ENCODE results near the gene PLA2G5. TPM values are rescaled to one million over a fixed set of nuclear protein-coding genes. Genes with fewer than 3 reads are reported as not detected.

PLA2G5 gene
- total RNA-seq, 1 experiment from 2014 or later, result not detected

DNA sequence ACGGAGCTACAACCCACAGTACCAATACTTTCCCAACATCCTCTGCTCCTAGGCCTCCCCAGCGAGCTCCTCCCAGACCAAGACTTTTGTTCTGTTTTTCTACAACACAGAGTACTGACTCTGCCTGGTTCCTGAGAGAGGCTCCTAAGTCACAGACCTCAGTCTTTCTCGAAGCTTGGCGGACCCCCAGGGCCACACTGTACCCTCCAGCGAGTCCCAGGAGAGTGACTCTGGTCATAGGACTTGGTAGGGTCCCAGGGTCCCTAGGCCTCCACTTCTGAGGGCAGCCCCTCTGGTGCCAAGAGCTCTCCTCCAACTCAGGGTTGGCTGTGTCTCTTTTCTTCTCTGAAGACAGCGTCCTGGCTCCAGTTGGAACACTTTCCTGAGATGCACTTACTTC, 20.6 kb downstream of the PLA2G5 start:
- no peaks in the 10 kb centered on the region for H3K36me3 Mint-ChIP-seq (ENCODE audit: insufficient read depth, unreplicated experiment)
- CTCF ChIA-PET, result no interaction called here
- DNase-seq, result no peak
- intact Hi-C loops (cut with micrococcal nuclease; ENCODE audit: unreplicated experiment), result no loop called here
- TF ChIP-seq CTCF (IDR thresholded peaks at IDR 0.05; ENCODE audit: unreplicated experiment), result no peak
- peaks cover 32% of the 10 kb centered on the region for H3K27me3 Mint-ChIP-seq (ENCODE audit: unreplicated experiment)
- BruUV-seq (replicated peaks), result no TSS peak
- H3K9me3 Mint-ChIP-seq (ENCODE audit: low read depth, unreplicated experiment), result no peaks in the 10 kb centered on the region
- H3K4me3 Mint-ChIP-seq (ENCODE audit: low read depth, unreplicated experiment), result no peak overlapping the region
- H3K4me1 Mint-ChIP-seq (ENCODE audit: low read depth, unreplicated experiment), result no peaks in the 10 kb centered on the region
- H3K27ac Mint-ChIP-seq (ENCODE audit: unreplicated experiment), result no peak overlapping the region

DNA sequence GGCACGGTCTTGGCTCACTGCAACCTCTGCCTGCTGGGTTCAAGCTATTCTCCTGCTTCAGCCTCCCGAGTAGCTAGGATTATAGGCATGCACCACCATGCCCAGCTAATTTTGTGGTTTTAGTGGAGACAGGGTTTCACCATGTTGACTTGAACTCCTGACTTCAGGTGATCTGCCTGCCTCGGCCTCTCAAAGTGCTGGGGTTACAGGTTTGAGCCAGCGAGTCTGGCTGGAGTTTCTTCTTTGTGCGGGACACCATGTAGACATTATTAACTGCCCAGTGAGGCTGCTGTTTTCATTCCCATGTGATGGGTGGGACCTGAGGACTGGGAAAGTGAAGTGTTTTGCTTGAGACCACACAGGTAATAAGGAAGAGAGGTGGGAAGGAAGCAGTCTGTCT, 23.3 kb downstream of the PLA2G5 start:
- DNase-seq, result no peak
- BruUV-seq (replicated peaks), result no TSS peak
- intact Hi-C loops (cut with micrococcal nuclease; ENCODE audit: unreplicated experiment), result no loop called here
- Mint-ChIP-seq H3K9me3 (ENCODE audit: low read depth, unreplicated experiment) (no peaks in the 10 kb centered on the region), H3K27ac (ENCODE audit: unreplicated experiment) (no peak overlapping the region), H3K36me3 (ENCODE audit: insufficient read depth, unreplicated experiment) (no peaks in the 10 kb centered on the region), H3K4me1 (ENCODE audit: low read depth, unreplicated experiment) (no peaks in the 10 kb centered on the region), H3K27me3 (ENCODE audit: unreplicated experiment) (peaks cover 32% of the 10 kb centered on the region), H3K4me3 (ENCODE audit: low read depth, unreplicated experiment) (no peak overlapping the region)
- no peak for TF ChIP-seq CTCF (IDR thresholded peaks at IDR 0.05; ENCODE audit: unreplicated experiment)
- CTCF ChIA-PET, result no interaction called here

DNA sequence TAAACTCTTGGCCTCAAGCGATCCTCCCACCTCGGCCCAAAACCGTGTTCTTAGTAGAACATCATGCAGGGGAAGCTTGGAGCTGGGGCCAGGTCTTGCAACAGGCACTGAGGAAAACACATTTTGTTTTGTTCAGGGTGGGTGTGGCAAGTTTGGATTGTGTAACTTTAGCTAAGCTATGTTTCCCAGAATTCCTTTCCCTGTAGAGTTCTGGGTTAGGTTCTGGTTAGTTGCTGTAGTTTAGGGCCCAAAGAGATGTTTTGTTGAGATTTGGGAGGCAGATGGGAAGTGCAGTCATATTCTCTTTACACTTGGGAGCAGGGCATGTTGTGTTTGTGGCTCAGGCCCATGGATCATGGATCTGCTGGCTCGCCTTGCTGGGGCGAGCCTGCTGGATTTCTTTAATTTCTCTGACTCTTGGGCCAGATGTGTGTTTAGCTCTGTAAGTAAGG, 24.0 kb downstream of the PLA2G5 start:
- no peak for DNase-seq
- no peak for TF ChIP-seq CTCF (IDR thresholded peaks at IDR 0.05; ENCODE audit: unreplicated experiment)
- Mint-ChIP-seq H3K27ac (ENCODE audit: unreplicated experiment) (no peak overlapping the region), H3K4me3 (ENCODE audit: low read depth, unreplicated experiment) (no peak overlapping the region), H3K36me3 (ENCODE audit: insufficient read depth, unreplicated experiment) (no peaks in the 10 kb centered on the region), H3K9me3 (ENCODE audit: low read depth, unreplicated experiment) (no peaks in the 10 kb centered on the region), H3K27me3 (ENCODE audit: unreplicated experiment) (peaks cover 32% of the 10 kb centered on the region), H3K4me1 (ENCODE audit: low read depth, unreplicated experiment) (no peaks in the 10 kb centered on the region)
- BruUV-seq (replicated peaks), result no TSS peak
- intact Hi-C loops (cut with micrococcal nuclease; ENCODE audit: unreplicated experiment), result no loop called here
- CTCF ChIA-PET, result no interaction called here

GRCh38 chr1:20095564-20096434, 25.8 kb downstream of the PLA2G5 start:
- H3K27ac Mint-ChIP-seq (ENCODE audit: unreplicated experiment), result no peak overlapping the region
- TF ChIP-seq CTCF (IDR thresholded peaks at IDR 0.05; ENCODE audit: unreplicated experiment), result no peak
- CTCF ChIA-PET, result no interaction called here
- no peak overlapping the region for H3K4me3 Mint-ChIP-seq (ENCODE audit: low read depth, unreplicated experiment)
- H3K27me3 Mint-ChIP-seq (ENCODE audit: unreplicated experiment), result peaks cover 23% of the 10 kb centered on the region
- no peaks in the 10 kb centered on the region for H3K9me3 Mint-ChIP-seq (ENCODE audit: low read depth, unreplicated experiment)
- no TSS peak for BruUV-seq (replicated peaks)
- intact Hi-C loops (cut with micrococcal nuclease; ENCODE audit: unreplicated experiment), result no loop called here
- H3K4me1 Mint-ChIP-seq (ENCODE audit: low read depth, unreplicated experiment), result no peaks in the 10 kb centered on the region
- DNase-seq, result no peak
- no peaks in the 10 kb centered on the region for H3K36me3 Mint-ChIP-seq (ENCODE audit: insufficient read depth, unreplicated experiment)
